Stimulated activated CD8-positive, alpha-beta memory T cell treated with anti-CD3 and anti-CD28 coated beads, Interleukin-15, amount 100 ng/mL, for 48 hours (primary cell): ENCODE results near the gene CORO2A.

Source experiments
- DNase-seq, 2 donors: peaks; one replicate each; pipeline ENCODE4 v3.0.0-alpha.2; 2020; ENCODE audit warnings: low read depth in 2 of 2

Gene CORO2A

DNA sequence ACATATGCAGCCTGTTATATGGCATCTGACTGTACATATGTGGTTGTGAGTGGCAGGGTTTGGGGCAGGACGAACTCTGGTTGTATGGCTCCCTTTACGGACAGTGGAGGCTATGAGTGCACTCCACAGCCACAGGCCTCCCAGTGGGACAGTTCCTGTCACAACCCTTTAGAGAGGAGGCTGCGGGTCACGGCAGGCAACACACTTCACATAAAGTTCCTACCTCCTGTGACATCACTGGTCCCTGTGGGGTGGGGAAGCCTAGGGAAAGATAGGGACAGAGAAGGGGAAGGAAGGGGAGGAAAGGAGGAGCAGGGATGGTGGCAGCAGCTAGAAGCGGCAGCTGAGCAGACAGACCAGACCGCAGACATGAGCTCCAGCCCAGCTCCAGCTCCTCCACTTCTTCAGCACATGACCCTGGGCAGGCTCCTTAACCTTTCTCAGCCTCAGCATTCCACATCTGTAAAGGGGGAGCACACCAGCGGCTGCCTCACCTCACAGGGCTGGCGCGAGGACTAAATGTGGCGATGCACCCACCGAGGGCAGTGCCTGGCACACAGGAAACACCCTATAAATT, 27.4 kb upstream of the CORO2A start:
- DNase-seq, result no peak

DNA sequence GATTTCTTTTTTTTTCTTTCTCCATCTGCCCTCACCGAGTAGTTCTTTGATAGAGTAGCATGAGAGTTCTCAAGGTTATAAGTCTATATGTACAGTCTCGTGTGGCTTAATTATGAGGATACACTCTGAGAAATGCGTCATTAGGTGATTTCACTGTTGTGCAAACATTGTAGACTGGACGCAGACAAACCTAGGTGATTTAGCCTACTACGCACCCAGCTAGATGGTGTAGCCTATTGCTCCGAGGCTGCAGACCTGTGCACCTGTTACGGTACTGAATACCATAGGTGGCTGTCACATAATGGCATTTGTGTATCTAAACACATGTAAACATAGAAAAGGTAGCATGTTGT, 26.9 kb upstream of the CORO2A start:
- no peak for DNase-seq

DNA sequence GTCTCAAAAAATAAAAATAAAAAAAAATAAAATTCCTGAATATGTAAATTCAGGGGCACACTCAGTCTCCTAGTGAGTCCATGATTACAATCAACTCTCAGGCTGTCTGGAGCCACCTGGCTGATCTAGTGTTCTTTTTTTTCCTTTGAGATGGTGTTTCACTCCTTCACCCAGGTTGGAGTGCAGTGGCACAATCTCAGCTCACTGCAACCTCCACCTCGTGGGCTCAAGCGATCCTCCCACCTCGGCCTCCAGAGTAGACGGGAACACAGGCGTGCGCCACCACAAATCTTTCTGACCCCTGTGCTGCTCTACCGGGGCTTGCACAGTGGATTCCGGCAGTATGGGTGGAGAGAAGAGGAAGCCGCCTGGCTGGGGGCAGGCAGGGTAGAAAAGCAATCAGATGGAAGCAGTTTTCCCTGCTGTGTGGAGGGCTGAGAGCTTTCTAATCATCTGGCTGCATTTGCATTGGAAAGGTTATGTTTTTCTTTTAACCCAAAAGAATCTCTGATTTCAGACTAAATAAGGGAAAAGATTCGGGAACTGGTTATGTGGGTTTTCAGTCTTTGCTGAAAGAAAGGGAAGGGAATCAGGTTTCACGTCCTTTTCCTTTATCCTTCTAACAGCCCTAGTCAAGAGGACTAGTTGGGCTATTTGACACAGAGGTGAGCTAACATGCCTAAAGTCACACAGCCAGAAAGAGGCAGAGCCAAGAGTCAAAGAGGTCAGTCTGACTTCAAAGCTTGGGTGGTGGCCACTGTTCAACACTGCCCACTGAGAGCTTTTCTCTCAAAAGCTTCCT, 26.3 kb upstream of the CORO2A start:
- DNase-seq, result no peak

DNA sequence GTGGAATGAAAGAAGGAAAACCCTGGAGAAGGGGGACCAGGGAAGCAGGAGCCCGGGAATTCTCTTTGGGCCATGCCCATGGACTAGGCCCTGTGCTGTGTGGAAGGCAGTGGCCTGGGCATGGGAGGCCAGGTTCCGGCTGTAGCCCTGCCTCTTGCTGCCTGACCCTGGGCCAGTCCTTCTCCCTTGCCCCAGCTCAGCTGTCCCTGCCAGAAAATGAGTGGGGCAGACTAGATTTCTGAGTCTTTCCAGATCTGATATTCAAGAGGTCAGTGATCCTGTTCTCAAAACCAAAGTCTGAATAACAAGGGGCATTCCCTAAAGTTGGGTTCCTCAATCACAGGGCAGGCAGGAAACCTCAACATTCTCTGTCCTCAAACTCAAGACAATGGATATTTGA, 24.8 kb upstream of the CORO2A start:
- no peak for DNase-seq

DNA sequence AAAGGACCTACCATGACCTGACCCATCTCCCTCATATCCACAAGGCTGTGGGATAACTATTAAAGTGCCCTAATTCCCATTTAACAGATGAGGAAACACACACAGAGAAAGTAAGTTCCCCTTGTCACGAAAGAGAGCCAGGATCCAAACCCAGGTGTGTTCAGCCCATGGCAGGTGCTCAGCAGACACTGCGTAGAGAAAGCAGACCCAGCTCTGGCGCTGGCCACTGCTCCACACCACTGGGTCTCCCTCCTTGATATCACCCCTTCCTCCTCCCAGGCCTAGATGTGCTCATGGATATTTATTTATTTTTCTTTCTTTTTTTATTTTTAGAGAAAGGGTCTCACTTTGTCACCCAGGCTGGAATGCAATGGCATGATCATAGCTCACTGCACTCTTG, 24.0 kb upstream of the CORO2A start:
- no peak for DNase-seq

DNA sequence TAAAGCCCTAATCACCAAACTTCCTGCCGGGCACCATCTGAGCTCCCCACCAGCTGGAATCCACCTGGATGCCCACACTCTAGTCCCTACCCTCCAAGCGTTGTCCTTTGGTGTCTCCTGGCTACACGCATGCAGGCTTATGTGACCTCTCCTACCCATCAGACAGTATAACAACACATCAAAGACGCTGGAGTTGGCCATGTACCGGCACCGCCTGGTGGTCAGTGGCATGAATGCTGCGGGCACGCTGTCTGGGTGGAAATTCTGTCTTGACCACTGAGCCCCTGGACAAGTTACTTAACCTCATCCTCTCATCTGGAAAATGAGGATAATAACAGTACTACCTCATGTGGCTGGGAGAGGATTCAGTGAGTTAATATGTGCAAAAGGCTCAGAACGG, 23.4 kb upstream of the CORO2A start:
- no peak for DNase-seq

DNA sequence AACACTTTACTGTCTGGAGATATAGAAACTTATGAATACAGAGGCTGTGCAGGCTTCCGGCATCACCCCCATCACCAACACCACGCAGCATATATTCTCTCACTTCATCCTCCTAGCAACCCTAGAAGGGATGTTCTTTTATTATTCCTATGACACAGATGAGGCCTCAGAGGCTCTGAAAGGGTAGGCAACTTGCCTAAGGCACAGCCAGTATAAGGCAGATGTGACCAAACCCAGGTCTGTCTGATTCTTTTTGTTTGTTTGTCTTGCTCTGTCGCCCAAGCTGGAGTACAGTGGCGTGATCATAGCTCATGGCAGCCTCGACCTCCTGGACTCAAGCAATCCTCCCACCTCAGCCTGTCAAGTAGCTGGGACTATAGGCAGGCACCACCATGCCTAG, 22.8 kb upstream of the CORO2A start:
- no peak for DNase-seq

DNA sequence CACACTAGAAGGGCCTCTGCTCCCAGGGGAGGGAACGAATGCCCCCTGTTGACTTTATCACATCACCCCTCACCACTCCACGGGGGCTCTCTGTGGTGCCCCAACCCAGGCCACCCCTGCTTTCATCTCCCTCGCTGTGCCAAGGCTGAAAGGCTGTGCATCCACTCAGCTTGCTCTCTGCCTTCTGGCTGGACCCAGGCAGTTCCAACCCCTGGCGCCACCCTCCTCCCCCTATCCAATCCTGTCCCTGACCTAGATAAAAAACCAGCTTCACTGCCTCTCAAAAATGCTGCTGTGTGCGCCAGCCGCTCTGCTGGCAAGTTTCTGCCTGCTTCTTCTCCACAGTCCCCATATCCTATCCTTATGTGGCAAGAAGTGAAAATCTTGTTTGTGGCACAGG, 22.4 kb upstream of the CORO2A start:
- DNase-seq, result no peak

DNA sequence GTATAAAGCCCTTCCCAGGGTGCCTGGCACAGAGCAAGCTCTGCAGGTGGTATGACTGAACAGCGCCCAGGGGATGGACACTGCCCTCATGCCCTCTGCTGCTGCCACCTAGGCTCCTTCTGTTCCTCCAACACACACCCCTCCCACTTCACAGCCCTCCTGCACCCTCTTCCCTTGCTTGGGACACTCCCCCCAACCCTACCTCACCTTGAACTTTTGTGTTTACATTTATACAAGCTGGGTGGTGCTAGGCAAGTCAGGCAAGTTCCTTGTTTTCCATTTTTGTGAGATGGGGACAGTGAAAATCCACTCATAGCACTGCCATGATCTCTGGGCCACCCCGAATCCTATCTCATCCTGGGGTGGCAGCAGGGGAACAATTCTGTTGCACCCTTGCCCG, 18.8 kb upstream of the CORO2A start:
- no peak for DNase-seq

DNA sequence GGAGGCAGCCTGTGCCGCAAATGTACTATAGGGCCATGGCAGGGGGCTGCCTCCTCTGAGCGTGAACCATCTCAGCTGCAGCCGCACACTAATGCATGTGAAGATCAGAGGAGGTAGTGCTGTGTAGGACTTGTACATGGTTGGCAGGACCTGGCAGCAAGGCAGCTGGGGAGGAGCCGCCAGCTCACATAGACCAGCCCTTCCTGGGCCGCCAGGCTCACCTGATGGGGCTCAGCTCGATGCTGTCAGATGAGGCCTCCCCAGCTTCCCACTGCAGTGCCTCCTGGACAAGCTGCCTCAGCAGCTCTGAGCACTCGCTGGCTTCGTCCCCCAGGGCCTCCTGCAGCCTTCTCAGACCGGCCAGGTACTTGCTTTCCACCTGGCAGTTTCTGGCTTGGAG, 18.0 kb upstream of the CORO2A start:
- no peak for DNase-seq

DNA sequence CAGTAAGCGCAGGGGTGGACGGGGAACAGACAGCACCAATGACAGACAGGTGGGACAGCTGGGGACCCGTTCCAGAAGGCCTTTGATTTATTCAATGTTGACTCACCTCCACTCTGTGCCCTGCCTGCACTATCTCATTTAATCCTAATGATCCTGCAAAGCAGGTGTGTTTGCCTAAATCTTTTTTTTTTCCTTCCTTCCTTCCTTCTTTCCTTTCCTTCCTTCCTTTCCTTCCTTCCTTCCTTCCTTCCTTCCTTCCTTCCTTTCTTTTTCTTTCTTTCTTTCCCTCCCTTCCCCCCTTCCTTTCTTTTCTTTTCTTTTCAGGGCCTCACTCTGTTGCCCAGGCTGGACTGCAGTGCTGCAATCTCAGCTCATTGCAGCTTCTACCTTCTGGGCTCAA, 17.1 kb upstream of the CORO2A start:
- no peak for DNase-seq

DNA sequence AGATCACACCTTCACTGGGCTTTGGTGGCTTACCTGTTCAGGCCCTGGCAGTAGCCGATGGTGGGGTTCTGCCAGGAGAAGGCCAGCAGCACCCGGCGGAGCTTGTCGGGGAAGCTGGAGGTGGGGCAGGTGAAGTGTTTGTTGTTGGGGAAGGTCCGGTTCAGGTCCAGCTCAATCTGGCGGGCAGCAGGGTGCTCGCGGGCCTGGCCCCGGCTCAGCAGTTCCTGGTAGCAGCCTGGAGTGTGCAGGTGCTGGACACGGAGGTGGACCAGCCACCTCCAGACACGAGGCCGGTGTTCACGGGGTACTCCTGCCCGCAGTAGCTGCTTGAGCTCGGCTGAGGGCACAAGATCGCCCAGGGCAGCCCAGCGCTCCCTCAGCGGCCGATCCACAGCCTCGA, 16.2 kb upstream of the CORO2A start:
- DNase-seq, result no peak

DNA sequence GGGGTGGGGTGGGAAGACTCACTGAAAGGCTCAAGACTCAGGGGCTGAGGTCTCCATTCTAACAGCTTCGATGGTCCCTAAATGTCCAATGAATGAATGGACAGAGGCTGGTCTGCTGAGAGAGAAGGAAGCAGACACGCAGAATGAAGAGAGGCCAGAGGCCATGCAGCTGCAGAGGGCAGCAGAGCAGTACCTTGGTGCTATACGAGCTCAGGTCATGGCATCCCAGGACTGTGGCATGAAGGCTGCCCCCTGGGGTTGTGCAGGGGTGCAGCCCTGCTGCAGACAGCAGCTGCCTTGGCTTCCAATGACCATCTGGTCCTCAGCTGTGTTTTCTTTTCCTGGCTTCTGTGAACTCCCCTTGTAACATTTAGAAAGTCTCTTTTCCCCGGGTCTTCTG, 15.2 kb upstream of the CORO2A start:
- no peak for DNase-seq

DNA sequence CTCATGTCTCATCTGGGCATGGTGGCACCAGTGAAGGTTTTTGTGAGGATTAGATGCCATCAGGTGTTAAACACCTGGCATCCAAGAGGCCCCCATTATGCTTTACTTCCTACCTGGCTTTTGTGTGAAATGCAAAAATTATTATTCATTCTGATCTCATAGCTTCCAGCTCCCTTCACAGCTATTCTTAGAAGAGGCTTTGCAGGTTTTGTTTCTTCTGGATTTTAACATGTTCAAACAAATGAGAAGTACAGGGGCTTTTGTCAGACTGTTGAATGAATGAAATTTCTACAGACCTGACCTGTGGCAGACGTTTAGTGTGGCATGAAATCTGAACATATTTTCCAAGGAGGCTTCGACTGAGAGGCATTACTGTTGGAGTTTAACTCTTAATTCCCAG, 14.3 kb upstream of the CORO2A start:
- DNase-seq, result no peak

DNA sequence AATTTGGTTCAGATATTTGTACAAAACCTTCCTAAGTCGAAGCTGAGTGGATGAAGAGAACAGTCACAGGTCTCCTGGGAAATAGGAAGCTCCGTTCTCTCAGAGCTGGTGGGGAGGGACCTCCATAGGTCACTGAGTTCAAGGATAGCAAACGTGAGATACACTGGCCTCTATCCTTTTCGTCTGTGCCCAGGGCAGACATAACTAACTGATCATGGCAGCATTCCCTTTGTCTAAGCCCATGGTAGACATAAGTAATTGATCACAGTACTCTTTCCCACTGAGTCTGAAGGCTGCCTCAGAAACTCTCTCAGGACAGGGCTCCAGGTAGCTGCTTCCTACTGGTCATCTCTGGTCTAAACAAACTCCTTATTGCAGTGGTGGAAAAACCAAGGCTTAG, 12.3 kb upstream of the CORO2A start:
- no peak for DNase-seq

DNA sequence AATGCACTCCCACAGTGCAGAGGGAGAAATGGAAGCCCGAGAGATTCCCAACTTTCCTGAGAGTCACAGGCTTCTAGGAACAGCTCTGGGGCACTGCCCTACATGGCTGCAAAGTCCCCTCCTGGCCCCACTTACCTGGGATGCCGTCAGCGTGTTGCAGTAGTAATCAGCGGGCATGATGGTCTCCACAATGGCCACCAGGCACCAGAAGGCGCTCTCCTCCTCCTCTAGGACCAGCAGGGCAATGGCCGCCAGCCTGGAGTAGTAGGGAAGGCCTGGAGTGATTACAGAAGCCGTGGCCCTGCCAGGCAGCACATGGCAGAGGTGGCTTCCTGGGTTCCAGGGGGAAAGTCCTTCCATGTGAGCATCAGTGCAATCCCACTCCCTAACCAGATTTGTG, 10.7 kb upstream of the CORO2A start:
- no peak for DNase-seq

DNA sequence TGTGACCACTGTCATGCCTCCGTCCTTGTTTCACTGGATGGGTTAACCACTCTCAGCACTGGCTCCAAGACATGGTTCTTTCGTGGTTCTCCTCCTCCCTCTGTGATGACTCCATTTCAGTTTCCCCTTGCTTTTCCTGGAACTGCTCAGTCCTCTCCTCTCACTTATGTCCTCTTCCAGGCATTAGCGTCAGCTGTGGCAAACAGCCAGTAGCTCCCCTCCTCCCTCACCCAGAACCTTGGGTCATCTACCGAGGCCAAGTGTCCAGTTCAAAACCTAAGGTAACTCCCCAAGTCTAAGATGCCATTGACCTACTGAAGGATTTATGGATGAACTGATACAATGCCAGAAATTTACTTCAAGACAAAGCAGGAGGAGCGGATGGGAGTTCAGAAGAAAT, 9.8 kb upstream of the CORO2A start:
- DNase-seq, result no peak

DNA sequence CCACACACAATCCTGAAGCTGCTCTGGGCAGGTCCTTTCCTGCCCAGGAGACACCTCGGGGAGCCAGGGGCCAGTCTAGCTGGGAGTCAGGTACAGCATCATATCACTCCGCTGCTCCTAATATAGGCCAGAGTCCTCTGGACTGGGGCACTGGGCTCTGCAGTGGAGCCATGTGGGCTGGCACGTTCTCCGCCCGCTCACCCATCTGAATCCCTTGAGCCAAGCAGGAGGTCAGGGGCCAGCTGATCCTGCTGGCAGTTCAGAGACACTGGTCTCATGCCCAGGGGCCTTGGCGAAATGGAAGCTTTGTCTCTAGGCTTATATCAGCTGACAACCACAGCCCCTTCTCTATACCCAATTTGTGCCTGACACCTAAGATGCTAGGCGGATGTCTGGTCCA, 9.3 kb upstream of the CORO2A start:
- no peak for DNase-seq

DNA sequence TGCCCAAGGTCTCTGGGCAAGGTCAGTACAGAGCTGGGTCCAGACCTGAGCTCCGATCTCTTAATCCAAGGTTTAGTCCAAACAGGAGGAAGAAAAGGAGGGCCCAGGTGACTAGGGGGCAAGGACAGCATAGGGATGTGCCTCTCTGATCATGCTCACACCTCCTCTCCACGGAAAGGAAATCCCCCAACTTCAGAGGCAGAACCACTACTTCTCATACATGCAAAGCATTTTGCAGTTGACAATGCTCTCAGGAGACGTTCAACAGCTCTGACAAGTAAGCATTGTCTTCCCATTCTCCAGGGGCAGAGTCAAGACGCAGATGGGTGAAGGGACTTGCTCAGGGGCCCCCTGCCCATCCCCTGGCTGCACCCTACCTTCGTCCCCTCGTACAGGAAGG, 8.7 kb upstream of the CORO2A start:
- no peak for DNase-seq

DNA sequence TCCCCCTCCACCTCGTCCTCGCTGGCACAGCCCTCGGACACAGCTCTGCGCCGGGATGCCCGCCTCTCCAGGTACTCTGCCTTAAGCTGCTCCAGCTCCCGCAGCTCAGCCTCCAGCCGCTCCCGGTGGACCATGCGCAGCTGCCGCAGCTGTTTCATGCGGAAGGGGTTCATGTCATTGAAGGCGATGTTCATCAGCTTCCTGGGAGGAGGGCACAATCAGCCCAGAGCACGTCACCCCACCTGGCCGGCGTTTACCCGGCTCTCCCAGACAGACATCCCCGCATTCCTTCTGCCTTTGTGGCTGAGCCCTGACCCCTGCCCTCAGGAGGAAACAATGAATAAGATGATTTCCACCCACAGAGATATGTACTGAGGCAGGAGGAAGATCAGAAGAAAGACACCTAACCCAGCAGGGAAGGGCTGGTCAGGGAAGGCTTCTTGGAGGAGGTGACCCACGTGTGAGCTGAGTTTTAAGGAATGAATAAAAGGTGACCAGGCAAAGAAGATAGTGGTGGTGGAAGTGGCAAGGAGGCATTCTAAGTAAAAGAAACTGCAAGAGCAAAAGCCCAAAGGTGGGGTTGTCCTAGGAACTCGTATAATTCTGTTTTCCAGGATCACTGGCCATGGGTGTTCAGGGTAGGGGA, 7.1 kb upstream of the CORO2A start:
- no peak for DNase-seq

DNA sequence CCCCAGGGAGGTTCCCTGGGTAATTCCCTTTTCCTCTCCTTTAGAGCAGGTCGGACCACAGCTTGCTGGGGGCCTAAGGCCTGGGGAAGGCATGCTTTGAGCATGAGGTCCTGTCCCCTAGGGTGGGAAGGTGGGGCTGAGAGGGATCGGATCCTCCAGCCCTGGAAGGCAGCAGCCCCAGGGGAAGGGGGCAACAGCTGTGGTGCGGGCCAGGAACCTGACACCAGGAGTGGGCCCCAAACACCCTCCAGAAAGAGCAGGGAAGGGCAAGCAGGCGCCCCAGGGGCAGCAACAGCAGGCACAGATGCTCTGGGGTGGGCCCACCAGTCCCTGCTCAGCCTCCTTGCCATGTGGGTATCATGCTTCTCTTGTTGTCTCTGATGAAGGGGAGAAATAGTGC, 3.2 kb upstream of the CORO2A start:
- no peak for DNase-seq

DNA sequence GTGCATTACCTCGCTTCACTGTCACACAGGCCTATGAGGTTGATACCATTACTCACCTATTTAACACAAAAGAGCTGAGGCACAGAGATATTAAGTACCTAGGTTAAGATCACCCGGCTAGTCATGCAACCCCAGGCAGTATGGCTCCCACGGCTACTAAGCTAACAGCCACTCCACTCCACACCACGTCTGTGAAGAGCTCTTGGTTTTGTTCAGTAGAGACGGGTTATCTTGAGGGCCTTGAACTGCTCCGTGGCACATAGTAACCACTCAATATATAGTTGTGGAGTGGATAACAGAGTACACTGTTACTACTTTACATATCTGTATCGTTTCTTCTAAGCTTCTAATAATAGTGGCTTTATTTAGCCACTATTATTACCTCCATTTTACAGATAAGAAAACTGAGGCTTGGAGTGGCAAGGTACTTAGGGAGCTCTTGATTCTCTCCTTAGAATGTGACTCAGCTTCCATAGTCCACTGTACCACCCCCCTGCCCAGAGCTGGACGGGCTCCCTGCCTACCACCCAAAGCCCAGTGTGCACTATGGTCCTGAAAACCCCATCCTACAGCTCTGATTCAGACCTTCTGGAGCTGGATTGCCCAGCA, 1.0 kb upstream of the CORO2A start:
- no peak for DNase-seq
